NB4 (cell line): ENCODE data around the gene VBP1.
A peak's percentile ranks its signal among the peaks of the same experiment; 100 is the strongest.
"Not testable (repeated sequence)": the region's sequence is repeated elsewhere in the genome, so short reads cannot be mapped to it uniquely, and the experiment has no call there.

Experiments
- DNase-seq: peaks from one replicate; pipeline ENCODE4 v3.0.0; 2010; ENCODE audit warnings: low read depth
- H3K4me3 ChIP-seq: one replicate; pipeline ENCODE4 v1.5.1; 2011; ENCODE audit warnings: mild to moderate bottlenecking, low read depth, low read length, moderate library complexity
- MYC ChIP-seq: IDR thresholded peaks from 2 replicates; pipeline ENCODE4 v1.6.1; 2011; ENCODE audit warnings: low read depth, low read length
- POLR2A ChIP-seq: IDR thresholded peaks from 2 replicates; pipeline ENCODE4 v1.6.1; 2011; ENCODE audit warnings: mild to moderate bottlenecking; ENCODE audit not compliant: insufficient read length; ENCODE audit errors: extremely low read depth
- TF ChIP-seq, protein P1 (sequence below): IDR thresholded peaks from 2 replicates; pipeline ENCODE4 v1.6.1; 2011; ENCODE audit warnings: low read depth, low read length
- TF ChIP-seq, protein P2 (sequence below): IDR thresholded peaks from one replicate; pipeline ENCODE4 v1.5.1; 2012; ENCODE audit warnings: low read depth, low read length

VBP1 gene

DNA sequence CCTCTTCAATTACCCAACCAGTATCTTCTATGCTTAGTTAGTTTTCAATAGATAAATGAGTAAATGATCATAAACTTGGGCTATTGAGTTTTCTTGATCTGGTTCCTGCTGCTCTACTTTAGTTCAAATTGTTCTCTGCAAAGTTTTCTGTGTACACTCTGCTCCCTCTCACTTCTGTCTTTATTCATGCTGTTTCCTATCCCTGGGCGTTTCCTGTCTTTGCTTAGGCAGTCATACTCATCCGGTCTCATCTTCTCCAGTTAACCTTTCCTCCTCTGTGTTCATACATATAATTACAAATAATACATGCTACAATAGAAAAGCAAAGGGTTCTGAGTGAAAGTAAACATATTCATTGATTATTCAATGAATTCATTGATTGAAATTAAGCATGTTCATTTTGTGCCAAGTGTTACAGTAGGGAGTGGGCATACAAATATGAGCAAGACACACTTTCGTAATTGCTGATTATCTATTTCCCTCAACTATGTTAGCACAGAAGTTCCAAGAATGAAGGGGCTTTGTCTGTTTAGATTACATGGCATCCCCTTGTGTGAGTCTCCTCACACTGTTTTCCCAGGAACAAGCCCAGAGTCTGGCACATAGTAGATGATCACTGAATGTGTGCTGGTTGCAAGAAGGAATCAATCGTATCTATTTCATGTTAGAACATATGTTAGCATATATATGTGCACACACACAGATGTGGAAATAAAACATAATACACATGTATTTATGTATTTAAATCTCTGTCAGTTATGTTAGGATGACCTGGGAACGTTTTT lies 46.9 kb downstream of the VBP1 start:
- TF ChIP-seq, protein P1, sequence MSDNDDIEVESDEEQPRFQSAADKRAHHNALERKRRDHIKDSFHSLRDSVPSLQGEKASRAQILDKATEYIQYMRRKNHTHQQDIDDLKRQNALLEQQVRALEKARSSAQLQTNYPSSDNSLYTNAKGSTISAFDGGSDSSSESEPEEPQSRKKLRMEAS = no peak
- TF ChIP-seq, protein P2, sequence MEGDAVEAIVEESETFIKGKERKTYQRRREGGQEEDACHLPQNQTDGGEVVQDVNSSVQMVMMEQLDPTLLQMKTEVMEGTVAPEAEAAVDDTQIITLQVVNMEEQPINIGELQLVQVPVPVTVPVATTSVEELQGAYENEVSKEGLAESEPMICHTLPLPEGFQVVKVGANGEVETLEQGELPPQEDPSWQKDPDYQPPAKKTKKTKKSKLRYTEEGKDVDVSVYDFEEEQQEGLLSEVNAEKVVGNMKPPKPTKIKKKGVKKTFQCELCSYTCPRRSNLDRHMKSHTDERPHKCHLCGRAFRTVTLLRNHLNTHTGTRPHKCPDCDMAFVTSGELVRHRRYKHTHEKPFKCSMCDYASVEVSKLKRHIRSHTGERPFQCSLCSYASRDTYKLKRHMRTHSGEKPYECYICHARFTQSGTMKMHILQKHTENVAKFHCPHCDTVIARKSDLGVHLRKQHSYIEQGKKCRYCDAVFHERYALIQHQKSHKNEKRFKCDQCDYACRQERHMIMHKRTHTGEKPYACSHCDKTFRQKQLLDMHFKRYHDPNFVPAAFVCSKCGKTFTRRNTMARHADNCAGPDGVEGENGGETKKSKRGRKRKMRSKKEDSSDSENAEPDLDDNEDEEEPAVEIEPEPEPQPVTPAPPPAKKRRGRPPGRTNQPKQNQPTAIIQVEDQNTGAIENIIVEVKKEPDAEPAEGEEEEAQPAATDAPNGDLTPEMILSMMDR = no peak
- TF ChIP-seq POLR2A (no peak), MYC (no peak)
- H3K4me3 ChIP-seq = no peak overlapping the region
- DNase-seq = no peak

DNA sequence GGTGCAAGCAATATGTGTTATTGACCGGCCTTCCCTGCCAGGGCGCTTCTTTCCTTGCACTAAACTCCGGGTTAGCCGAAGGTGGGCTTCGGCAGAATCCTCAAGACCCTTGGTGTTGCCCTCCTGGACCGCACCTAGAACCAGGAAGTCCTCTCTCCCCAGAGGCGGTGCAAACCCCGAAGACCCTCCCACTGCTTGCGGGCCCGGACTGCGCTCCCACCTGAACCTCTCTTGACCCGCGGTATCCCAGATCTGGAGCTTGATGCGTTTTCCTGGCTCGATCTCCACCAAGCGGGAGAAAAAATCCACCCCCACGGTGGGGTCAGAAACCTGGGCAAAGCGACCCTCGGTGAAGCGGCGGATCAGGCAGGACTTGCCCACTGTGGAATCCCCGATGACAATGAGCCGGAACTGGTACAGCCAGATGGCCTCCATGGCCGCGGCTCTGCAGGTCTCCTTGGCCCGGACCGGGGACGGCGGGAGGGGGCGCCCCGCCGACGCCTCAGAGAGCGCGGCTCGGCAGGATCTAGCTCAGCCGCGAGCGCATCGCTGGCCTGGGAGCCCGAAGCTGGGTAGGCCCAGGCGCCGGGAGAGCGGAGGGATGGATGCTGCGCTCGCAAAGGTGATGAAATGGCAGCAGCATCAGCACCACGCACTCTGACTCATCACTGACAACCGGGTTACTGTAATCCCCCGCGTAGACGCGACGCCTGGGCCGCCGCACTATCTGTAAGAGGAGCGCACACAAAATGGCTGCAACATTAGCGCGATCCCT lies 47.8 kb downstream of the VBP1 start, which contains the start of gene RAB39B:
Gene RAB39B (minus strand): TSS at position 638 of the 775 bp plus-strand sequence. CDS start 203 bp downstream, at position 435.
- peak; percentile 14 for DNase-seq
- no peak within 1 kb of the TSS for H3K4me3 ChIP-seq
- TF ChIP-seq MYC (no peak), POLR2A (no peak)
- TF ChIP-seq, protein P1 = no peak
- TF ChIP-seq, protein P2 = no peak

DNA sequence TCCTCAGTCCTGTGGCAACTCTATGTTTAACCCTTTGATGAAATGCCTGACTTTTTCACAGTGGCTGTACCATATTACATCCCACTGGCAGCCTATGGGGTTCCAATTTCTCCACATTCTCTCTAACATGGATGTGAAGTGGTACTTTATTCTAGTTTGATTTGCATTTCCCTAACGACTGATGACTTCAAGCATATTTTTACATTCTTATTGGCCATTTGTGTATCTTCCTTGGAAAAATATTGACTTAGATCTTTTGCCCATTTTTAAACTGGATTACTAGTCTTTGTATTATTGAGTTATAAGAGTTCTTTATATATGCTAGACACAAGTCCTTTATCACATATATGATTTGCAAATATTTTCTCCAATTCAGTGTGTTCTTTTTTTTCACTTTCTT lies 50.2 kb downstream of the VBP1 start:
- TF ChIP-seq, protein P2 = no peak
- TF ChIP-seq POLR2A (no peak), MYC (no peak)
- TF ChIP-seq, protein P1 = no peak
- no peak overlapping the region for H3K4me3 ChIP-seq
- no peak for DNase-seq

DNA sequence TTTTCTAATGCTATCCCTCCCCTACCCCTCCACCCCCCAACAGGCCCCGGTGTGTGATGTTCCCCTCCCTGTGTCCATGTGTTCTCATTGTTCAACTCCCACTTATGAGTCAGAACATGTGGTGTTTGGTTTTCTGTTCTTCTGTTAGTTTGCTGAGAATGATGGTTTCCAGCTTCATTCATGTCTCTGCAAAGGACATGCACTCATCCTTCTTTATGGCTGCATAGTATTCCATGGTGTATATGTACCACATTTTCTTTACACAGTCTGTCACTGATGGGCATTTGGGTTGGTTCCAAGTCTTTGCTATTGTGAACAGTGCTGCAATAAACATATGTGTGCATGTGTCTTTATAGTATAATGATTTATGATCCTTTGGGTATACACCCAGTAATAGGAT lies 51.7 kb downstream of the VBP1 start:
- H3K4me3 ChIP-seq, DNase-seq: not testable (repeated sequence)

DNA sequence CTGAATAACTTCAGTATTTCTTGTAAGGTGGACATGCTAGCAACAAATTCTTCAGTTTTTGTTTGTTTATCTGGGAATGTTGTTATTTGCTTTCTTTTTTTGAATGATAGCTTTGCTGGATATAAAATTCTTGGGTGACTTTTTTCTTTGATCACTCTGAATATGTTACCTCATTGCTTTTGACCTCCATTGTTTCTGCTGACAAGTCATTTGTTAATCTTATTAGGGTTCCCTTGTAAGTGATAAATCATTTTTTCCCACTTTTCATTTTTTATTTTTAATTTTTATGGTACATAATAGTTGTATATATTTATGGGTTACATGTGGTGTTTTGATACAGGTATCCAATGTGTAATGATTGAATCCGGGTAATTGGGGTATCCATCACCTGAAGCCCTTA lies 54.7 kb downstream of the VBP1 start:
- TF ChIP-seq MYC = no peak
- H3K4me3 ChIP-seq = no peak overlapping the region
- no peak for DNase-seq

DNA sequence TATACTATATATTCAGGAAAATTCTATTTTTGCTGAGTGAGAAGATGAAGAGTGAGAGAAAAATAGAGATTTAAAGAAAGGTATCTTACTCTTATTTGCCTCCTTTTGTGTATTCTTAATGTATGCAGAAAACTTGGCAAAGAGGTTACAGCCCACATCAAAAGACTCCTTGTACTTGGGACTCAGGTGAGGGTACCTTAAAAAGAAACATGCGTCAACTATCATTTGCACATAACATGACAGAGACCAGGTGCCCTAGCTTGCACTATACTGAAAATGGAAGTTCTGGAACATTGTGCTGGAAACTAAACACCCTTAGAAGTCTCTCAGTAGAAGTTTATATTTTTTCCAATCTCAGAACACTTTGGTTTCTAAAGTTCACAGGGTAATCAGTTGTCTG lies 63.6 kb downstream of the VBP1 start:
- DNase-seq = no peak
- H3K4me3 ChIP-seq = no peak overlapping the region
- TF ChIP-seq, protein P2 = no peak
- TF ChIP-seq, protein P1 = no peak
- TF ChIP-seq MYC = no peak
